Gastrocnemius medialis (tissue), 4 donors: Measurements from ENCODE around the gene ACSF2. TPM values are rescaled to one million over a fixed set of nuclear protein-coding genes. Genes with fewer than 3 reads are reported as not detected.
"Not testable (repeated sequence)": the region's sequence is repeated elsewhere in the genome, so short reads cannot be mapped to it uniquely, and the experiment has no call there.

Experiments
- ATAC-seq, 2 donors: fragments of 150-250 bp; one replicate each; pipeline ENCODE4 v1.9.1; 2016
- DNase-seq, 2 donors: peaks; one replicate each; pipeline ENCODE4 v3.0.0-alpha.2; 2019
- H3K27ac ChIP-seq, 4 donors: fragments of 200-600 bp; sonication (generic); 1 replicate in 1 of 4; 2 replicates in 3 of 4; pipeline ENCODE4 v1.5.1; 2016 to 2018; ENCODE audit warnings: mild to moderate bottlenecking in 2 of 4, moderate library complexity in 1 of 4
- H3K27me3 ChIP-seq, 3 donors: fragments of 200-600 bp; sonication (generic) in 2 of 3; 1 replicate in 1 of 3; 2 replicates in 2 of 3; pipeline versions ENCODE4 v1.5.1 to v1.6.0; 2016 to 2019; ENCODE audit warnings: mild to moderate bottlenecking in 1 of 3, moderate library complexity in 1 of 3
- H3K36me3 ChIP-seq, 2 donors: fragments of 200-600 bp; sonication (generic) in 1 of 2; one replicate each; pipeline ENCODE4 v1.5.1; 2017 to 2018
- H3K4me1 ChIP-seq, 2 donors: fragments of 200-600 bp; sonication (generic) in 1 of 2; one replicate each; pipeline ENCODE4 v1.5.1; 2016 to 2017; ENCODE audit warnings: mild to moderate bottlenecking in 2 of 2
- H3K4me3 ChIP-seq, 4 donors: fragments of 200-600 bp; sonication (generic) in 3 of 4; 1 replicate in 1 of 4; 2 replicates in 3 of 4; pipeline ENCODE4 v1.5.1; 2016 to 2019; ENCODE audit warnings: mild to moderate bottlenecking in 2 of 4
- H3K9me3 ChIP-seq, 3 donors: fragments of 200-600 bp; sonication (generic) in 2 of 3; 1 replicate in 1 of 3; 2 replicates in 2 of 3; pipeline ENCODE4 v1.5.1; 2016 to 2019
- CTCF ChIP-seq, 5 experiments: fragments of 450-650 bp in 3 of 5; fragments of 200-600 bp in 2 of 5; sonication (generic) in 2 of 5; IDR thresholded peaks in 4 of 5; conservative IDR thresholded peaks in 1 of 5; 1 replicate in 4 of 5; 2 replicates in 1 of 5; pipeline ENCODE4 v1.5.1; 2016 to 2019; ENCODE audit warnings: antibody characterized with exemption in 5 of 5, mild to moderate bottlenecking in 3 of 5, moderate library complexity in 3 of 5
- POLR2A ChIP-seq, 2 donors: fragments of 450-650 bp; IDR thresholded peaks; one replicate each; pipeline ENCODE4 v1.6.1; 2017; ENCODE audit warnings: antibody characterized with exemption in 2 of 2, mild to moderate bottlenecking in 2 of 2, moderate library complexity in 2 of 2
- in situ Hi-C, 4 donors: fragments of 200-750 bp; cut with MboI; loops; one replicate each; pipeline versions ENCODE4 v1.15.0 to v1.8.0; 2017; ENCODE audit warnings: low sequenced_read_pairs in 4 of 4
- intact Hi-C: fragments of 100-400 bp; cut with DNase I; formaldehyde crosslinking; loops from one replicate; pipeline ENCODE4 v1.15.1; 2023; ENCODE audit warnings: low total_unique reads
- total RNA-seq, 4 donors: library from RNA; depleted of rRNA; stranded (reverse); fragments of >200 nt; gene quantifications; one replicate each; pipeline versions ENCODE4 v1.1.0 to v1.2.3, GENCODE V29; 2016

Gene ACSF2
- total RNA-seq, 4 donors from 2014 or later, result 8.7 to 61.4 (median 34.2) TPM

DNA sequence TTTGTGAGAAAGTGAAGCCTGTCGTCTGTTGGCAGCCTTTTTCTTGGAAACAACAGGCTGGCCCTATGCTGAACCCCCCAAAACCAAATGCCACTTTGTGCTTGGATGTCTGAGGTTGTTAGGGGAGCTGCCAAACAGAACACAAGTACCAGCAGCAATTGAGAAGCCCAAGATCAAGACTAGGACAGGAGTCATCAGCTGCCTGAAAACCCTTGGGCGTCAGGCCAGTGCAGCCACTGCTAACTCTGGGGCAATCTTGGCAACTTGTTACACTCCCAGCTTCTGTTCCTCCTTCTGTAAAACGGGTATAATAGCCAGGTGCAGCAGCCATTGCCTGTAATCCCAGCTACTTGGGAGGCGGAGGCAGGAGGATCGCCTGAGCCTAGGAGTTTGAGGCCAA lies 19.4 kb upstream of the ACSF2 start:
- DNase-seq (no peak), ATAC-seq (no peak)
- in situ Hi-C loops (no loop called here), intact Hi-C loops (no loop called here)
- Histone ChIP-seq H3K27me3 (no peaks in the 10 kb centered on the region), H3K36me3 (no peaks in the 10 kb centered on the region), H3K9me3 (no peaks in the 10 kb centered on the region), H3K4me3 (no peak overlapping the region), H3K4me1 (no peaks in the 10 kb centered on the region), H3K27ac (no peak overlapping the region)
- no peak for TF ChIP-seq CTCF (IDR thresholded peaks at IDR 0.05 in 4 of 5, conservative IDR thresholded peaks at IDR 0.05 in 1 of 5)
- TF ChIP-seq POLR2A (IDR thresholded peaks at IDR 0.05), result no peak

- H3K9me3 ChIP-seq, result no peaks in the 10 kb centered on the region
- no peaks in the 10 kb centered on the region for H3K36me3 ChIP-seq
- no peak overlapping the region for H3K27ac ChIP-seq
- intact Hi-C loops, result no loop called here
- ATAC-seq, result no peak
- in situ Hi-C loops, result no loop called here
- H3K4me1 ChIP-seq, result no peaks in the 10 kb centered on the region
- H3K27me3 ChIP-seq, result no peaks in the 10 kb centered on the region
- H3K4me3 ChIP-seq, result no peak overlapping the region
- no peak for DNase-seq
- no peak for TF ChIP-seq POLR2A (IDR thresholded peaks at IDR 0.05)
- no peak for TF ChIP-seq CTCF (IDR thresholded peaks at IDR 0.05 in 4 of 5, conservative IDR thresholded peaks at IDR 0.05 in 1 of 5)
Measured at GRCh38 chr17:50407921-50408320, 18.1 kb upstream of the ACSF2 start.

DNA sequence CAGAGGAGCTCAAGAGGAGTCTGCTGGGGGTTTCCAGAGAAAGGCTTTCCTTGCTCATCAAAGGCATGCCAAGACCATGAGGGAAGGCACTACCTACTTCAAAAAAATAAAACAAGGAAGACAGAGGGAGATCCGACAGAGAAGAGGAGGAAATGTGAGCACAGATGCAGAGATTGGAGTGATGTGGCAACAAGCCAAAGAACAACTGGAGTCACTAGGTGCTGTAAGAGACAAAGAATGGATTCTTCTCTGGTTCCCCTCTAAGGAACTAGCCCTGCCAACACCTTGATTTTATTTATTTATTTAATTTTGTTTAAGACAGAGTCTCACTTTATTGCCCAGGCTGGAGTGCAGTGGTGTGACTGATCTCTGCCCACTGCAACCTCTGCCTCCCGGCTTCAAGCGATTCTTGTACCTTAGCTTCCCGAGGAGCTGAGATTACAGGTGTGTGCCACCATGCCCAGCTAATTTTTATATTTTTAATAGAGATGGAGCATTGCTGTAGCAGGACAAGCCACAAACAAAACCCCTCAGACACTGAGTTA lies 13.8 kb upstream of the ACSF2 start:
- no peaks in the 10 kb centered on the region for H3K27me3 ChIP-seq
- DNase-seq (no peak), ATAC-seq (no peak)
- TF ChIP-seq POLR2A (IDR thresholded peaks at IDR 0.05), result no peak
- no peak for TF ChIP-seq CTCF (IDR thresholded peaks at IDR 0.05 in 4 of 5, conservative IDR thresholded peaks at IDR 0.05 in 1 of 5)
- no peaks in the 10 kb centered on the region for H3K4me1 ChIP-seq
- no peak overlapping the region for H3K27ac ChIP-seq
- in situ Hi-C loops (no loop called here), intact Hi-C loops (no loop called here)
- no peaks in the 10 kb centered on the region for H3K36me3 ChIP-seq
- H3K4me3 ChIP-seq, result no peak overlapping the region
- no peaks in the 10 kb centered on the region for H3K9me3 ChIP-seq

DNA sequence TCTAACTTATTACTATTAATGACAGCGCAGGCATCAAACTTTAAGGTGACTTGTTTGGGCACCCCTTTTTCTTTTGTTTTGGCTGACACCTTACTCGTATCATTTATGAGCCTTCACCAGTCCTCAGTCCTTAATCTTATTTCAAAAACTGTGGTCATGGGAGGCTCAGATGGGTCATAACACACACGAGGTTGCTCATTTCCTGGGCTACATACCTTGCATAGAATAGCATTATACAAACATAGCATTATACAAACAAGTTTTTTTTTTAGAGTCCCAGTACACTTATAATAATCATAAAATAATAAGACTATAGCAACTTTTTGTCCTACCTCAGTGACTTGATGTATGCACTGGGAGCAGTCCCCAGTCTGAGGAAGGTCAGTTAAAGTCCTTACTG lies 11.2 kb upstream of the ACSF2 start:
- DNase-seq, result no peak
- Histone ChIP-seq H3K4me3 (no peak overlapping the region), H3K4me1 (no peaks in the 10 kb centered on the region), H3K9me3 (no peaks in the 10 kb centered on the region), H3K27me3 (no peaks in the 10 kb centered on the region), H3K27ac (no peak overlapping the region), H3K36me3 (no peaks in the 10 kb centered on the region)
- in situ Hi-C loops (no loop called here), intact Hi-C loops (no loop called here)
- ATAC-seq, result no peak
- no peak for TF ChIP-seq POLR2A (IDR thresholded peaks at IDR 0.05)
- TF ChIP-seq CTCF (IDR thresholded peaks at IDR 0.05 in 4 of 5, conservative IDR thresholded peaks at IDR 0.05 in 1 of 5), result no peak

DNA sequence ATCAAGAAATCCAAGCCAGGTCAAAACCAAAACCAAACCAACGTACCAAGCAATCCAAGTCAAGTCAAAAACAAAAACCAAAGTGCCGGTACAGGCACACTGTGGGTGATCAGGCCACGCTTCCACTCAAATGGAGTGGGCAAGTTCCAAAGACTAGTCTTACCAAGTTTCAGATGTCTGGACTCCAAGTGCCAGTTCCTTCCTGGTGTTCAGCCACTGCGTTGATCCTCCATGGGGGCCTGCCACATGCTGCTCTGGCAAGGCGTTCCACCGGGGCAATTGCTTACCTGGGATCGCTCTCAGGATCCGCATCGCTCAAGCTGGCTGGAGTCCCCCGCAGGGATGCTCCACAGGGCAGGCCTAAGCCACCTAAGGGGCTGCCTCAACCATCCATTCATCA lies 6.4 kb upstream of the ACSF2 start:
- H3K4me3 ChIP-seq, intact Hi-C loops, ATAC-seq, H3K9me3 ChIP-seq, in situ Hi-C loops, DNase-seq, H3K27me3 ChIP-seq, H3K4me1 ChIP-seq, H3K27ac ChIP-seq, H3K36me3 ChIP-seq: not testable (repeated sequence)
